GM19043 (cell line): ENCODE results near the gene AFF3.
"Not testable (repeated sequence)": the region's sequence is repeated elsewhere in the genome, so short reads cannot be mapped to it uniquely, and the experiment has no call there.

Source experiments
- ATAC-seq: cut with Tn5 transposase; IDR thresholded peaks from one replicate; pipeline ENCODE4 v1.9.1; 2021; ENCODE audit warnings: low read depth; ENCODE audit not compliant: unreplicated experiment

The AFF3 gene

DNA sequence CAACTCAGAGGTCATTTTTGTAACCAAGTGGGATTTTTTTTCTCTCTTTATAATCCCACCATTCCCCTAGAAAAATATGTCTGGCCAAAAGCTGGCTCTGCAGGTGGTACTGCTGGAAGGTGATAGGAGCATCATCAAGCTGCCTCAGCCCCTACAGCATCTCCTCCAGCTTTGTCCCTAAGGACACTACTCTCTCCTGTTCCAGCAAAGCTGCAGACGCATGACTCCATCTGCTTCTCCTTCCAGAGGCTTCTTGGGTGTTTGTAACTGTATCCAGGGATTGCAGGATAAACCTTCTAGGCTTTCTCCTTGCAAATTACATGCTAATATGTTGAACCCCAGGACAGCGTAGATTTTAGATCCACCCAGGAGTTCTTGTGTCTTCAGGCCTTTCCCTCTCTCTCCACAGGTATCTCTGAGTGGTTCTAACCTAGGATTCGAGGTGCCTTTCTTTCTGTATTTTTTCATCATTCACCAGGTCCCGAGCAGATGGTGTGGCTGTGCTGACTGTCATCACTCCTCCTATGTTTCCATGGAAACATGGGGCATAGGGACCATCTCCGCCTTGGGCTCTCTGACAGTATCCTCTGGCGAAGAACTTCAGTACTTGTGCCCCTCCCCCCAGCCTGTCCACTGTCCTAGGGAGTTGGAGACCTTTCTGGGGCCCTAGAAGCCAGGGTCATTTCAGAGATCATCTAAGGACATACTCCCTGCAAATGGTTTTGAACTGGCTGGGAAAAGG is 34.3 kb downstream of the AFF3 start:
- no peak for ATAC-seq

DNA sequence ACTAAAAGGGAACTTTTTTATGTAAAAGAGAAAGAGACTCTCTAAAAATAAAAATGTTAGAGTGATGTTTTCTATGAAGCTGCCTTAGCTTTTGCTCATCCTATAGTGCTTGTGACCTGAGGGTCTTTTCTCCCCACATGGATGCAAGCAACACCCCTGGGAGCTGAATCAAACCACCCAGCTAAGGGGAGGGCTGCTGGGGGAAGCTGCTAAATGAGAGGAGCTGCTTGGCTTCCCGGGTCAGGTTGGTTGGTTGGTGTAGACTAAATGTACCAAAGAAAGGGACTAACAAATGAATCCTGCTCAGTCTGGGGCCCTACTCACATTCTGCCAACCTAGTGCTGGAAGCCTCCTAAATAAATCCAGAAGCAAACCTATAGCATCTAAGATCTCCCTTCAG is 35.0 kb downstream of the AFF3 start:
- ATAC-seq, result no peak

DNA sequence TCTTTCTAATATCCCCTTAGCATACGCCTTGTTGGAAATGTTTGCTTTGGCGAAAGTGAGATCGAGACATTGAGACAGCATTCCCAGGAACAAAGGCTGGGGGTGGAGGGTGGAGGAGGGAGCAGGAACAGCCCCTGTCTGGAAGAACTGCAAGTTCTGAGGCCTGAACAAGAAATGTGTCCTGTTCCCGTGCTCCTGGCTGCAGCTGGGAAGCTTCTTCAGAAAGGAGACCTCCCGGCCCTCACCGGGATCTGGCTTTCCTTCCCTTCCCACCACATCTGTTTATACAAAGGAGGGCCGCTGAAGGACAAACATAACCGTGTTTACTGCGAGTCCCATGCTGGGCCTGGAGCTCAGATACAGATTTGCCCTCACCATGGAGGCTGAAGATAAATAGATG is 35.9 kb downstream of the AFF3 start:
- no peak for ATAC-seq

DNA sequence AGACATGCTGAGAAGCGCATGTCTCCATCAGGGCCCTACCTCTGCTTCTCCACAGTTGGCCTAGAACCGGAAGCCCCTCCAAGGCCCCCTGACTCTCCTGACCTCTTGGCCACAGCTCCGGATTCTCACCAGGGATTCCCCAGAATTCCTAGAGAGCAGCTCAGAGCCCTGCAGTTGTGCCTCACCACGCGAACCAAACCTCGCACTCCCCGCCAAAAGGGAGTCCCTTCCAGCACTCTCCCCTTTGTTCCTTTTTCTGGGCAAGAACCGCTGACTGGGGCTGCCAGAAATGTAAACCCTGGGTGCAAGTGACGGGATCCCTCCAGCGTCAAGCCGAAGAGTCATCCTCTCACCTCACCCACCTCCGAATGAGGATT is 36.7 kb downstream of the AFF3 start:
- no peak for ATAC-seq

DNA sequence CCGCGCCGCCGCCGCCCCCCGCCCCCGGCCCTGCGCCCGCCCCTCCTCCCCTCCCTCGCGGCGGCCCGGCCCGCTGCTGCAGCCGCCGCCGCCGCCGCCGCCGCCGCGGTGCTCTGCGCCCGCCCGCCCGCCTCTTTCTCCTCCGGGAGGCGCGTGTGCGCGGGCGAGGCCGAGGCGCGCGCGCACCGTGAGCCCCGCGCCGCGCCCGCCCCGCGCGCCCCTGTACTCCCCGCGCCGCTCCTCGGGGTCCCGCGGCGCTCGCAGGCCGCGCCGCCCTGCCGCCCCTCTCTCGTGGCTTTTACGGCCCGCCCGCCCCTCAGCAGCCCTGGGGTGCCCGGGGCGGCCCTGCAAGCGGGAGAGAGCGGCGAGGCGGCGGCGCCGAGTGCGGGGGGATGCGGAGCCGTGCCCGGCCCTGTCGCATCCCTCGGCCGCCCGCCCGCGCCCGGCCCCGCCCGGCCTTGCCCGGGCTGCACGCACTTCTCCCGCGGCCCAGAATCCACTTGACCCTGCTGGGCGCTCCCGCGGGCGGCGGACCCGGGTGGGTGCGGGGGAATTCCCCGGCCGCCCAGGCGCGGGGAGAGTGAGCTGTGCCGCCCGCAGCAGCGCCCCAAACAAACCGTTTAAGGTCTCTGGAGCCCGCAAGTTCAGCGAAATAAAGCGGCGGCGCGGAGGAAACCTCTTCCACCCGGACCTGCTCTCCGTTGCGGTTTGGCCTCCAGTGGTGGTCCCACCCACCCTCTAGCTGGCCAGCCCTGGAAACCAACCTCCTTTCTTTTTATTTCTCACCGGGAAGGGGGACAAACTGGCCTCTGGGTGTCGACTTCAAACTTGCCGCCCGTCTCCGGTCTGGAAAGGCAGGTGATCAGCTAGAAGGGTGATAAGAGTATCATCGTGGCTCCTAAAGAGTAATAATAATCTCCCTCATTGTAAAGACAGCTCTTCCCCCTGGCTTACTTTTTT is 37.4 kb downstream of the AFF3 start:
- no peak for ATAC-seq

DNA sequence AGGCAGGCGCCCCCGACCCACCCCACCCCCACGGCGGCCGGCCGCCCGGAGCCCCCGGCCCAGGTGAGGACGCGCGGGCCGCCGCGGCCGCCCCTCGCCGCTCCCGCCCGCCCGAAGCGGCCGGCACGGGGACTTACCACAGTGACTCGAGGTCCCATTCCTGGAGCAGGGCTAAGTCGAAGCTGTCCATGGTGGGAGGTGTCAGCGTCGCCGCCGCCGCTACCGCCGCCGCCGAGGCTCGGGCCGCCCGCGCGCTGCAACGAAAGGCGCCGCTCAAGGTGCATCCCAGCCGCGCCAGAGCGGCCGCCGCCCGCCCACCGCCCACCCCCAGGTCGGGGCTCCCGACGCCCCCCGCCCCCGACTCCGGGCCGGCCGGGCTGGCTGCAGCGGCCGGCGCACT is 38.1 kb downstream of the AFF3 start:
- not testable (repeated sequence) for ATAC-seq

DNA sequence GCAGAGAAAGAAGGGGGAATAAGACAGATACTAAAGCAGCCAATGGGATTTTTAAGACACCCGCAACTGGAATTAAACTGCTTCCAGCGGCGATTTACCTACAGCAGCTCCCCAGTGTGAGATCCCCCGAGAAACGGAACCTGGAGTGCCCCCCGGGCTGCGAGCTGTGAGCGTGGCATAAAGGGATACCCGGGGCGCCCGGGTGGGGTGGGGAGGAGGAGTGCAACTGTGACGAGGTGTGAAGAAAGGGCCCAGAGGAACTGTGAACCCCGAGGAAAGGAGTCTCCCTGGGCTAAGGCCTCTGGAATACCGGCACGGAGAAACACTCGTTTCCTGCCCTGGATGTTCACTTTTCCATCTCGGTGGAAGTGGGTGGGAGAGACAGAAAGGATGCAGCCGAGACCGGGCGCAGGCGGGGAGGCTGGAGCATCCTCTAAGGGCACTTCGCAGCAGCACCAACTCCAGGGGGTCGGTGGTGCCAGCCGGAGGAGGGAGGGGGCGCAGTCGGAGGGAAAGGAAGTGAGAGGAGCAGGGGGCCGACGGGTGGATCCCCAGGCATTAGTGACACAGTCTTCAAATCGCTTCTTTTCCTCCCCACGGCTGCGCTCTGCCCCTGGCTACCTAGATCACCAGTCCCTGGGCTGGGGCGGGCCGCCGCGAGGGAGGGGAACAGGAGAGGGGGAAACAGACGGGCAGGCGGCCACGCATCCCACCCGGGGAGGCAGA is 38.7 kb downstream of the AFF3 start:
- not testable (repeated sequence) for ATAC-seq

DNA sequence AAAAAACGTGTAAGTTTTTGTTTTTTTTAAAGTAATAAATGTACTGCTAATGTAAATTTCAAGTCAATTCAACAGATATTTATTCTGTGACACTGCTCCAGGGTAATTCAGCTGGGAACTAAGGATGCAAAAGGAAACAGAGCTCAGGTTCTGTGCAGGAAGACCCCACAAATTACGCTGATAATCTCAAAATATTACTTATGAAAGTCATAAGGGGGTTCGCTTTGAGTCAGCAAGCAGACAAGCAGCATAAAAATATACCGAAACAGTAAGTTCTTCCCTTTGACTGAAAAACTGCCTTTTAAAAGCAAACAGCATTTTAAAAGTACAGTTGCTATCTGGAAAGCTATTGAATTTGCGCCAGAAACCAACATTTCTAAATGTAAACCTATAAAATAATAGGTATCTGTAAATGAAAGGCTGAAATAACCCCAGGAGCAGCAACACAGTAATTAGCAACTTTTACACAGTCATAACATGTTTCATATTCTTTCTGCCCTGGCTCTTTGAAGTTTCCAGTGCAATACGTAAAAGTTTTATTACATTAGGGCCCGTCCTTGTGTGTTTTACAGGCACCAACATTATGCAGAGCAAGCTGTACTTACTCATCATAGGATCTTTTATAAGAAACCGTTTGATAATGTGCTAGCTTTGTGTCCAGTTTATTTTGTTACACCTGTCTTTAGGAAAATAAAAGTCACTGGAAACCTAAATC is 39.8 kb downstream of the AFF3 start:
- not testable (repeated sequence) for ATAC-seq

DNA sequence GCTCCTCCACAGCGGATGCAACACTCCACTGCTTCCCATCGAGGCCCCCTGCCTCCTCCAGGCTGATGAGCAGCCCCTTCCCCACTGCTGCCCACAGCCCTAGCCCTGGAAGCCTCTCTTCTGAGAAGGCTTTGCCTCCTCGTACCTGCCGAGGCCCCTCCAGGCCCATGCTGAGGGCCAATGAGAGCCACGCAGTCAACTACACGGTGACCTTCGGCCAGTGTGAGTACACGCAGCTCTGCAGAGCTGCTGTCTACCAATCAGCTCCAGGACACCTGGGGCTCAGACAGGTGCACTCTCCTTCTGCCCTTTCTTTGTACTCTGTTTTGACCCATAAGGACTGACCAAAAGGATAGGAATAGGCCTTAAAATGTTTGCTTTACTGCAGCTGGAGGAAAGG is 43.5 kb downstream of the AFF3 start:
- not testable (repeated sequence) for ATAC-seq

DNA sequence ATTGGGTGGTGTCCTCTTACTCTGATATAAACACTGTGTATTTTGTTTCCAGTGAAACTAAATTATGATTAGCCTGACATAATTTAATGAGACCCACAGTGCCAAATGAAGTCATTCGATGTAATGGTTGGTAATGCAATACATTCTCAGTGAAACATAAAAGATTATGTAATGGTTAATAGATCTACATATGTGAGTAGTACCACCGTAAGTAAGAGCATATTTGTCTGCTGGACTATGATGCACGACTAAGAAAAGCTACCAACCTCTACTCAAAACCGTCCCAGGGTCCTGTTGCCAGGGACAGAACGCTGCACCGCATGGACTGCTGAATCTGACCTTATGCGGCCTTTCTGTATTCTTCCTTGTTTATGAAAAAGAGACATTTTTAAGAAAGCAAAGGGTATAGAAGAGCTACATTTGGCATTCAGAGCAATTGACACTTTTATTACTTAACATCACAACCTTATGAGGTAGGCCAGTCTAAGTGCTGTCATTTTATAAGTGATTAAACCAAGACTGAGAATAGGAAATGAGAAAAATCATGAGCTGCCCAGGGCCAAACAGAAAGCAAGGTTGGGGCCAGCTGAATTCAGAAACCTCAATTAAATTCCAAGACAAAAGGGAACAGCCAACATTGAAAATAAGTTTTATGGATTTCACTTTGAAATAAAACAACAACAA is 44.6 kb downstream of the AFF3 start:
- not testable (repeated sequence) for ATAC-seq

DNA sequence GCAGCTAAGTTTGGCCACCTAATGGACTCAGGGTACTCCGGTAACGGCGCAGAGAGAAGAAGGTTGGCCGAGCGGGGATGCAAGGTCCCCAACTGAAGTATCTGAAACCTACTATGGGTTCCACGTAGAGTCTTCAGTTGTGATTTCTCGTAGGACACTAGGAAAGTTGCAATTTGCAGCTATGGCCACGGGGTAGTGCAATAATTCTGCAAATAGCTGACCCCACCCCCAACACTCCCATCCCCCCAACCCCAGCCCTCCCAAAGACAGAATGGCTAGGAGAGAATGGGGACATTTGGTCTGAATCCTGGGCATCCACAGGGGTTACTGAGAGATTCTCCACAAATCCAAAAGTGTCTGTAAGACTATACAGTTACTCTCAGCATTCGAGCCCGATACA is 46.5 kb downstream of the AFF3 start:
- not testable (repeated sequence) for ATAC-seq

DNA sequence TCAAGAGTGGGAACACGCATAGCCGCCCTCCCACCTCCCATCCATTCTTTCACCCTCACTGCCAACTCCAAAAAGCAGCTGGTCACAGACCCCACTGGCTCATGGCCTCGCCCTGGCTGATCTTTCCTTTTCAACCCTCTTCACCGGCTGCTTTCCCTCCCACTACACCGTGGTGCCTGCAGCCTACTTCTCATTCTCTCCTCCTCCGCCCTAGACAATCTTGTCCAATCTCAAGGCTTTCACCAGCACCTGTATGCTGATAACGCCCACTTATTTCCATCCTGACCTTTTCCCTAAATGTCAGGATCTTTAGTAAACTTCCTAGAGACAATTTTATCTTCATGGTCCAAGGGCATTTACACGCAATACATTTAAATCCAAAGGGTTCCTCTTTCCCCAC is 50.6 kb downstream of the AFF3 start:
- not testable (repeated sequence) for ATAC-seq

DNA sequence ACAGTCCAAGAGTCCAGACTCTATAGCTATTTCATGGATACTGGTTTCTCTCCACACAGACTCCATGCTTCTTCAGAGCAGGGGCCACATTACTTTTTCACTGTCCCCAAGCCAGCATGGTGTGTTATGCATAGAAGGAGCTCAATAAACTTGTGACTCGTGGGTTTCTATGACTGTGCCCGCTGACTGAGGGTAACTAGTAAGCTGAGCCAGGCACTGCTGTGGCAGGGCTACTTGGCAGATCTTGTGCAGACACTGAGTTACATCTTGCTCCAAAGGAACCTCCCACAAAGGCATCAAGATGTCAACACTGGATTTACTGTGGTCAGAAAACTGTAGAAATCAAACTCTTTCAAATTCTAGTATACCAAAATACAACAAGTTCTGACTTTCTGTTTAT is 56.6 kb downstream of the AFF3 start:
- ATAC-seq, result not testable (repeated sequence)

DNA sequence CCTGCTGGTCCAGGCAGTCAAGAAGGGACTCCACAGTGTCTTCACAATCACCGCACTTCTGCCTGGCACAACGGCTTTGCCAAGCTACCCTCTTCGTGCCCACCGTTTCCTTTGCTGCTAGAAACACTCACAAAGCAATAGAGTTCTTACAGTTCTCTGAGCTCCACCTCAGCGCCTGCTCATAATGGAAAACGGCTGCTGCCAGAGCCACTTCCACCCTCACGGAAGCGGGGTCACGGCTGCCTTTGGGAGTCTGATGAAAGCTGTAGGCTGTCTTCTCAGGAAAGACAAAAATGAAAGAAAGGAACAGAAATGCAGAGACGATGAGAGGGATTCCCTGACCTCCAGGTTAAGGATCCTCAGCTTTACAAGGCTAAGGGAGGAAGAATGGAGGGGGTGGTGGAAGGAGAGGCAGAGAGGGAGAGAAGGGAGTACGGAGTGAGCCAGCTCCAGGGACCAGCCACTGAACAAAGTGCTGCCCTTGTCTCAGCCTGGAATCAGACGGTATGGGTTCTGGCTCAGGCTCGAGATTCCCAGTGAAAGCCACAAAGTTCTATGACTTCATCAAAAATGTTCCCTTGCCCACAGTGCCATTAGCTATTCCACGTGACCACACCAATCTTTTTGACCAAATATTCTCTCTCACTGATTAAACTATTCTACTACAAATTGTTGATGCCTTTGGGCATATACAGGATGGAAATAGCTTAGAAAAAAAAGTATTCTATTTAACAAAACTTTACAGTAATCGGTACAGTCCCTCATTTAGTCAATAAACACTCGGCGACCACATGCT is 58.8 kb downstream of the AFF3 start:
- ATAC-seq, result not testable (repeated sequence)

DNA sequence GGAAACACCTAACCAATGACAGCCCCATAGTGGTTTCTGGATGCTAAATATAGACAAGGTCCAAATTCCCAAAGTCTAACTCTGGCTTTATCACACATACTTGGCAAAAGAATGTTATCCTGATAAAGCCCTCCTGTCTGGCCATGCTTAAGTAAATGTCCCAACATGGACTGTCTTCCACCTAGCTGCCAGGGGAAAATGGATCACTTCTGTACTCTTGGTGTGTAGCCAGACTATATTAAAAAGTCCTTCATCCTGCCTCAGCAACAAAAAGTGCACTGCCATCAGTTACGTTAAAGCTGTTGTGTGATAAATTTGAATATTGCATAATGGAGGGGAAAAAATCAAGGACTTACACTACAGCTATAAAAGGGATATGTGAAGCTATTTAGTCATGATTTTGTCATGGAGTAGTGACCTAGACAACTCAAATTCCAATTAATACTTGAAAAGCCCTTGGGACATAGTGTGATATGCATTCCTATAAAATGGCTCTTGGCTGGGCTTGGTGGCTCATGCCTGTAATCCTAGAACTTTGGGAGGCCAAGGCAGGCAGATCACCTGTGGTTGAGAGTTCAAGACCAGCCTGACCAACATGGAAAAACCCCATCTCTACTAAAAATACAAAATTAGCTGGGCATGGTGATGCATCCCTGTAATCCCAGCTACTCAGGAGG is 60.0 kb downstream of the AFF3 start:
- not testable (repeated sequence) for ATAC-seq

DNA sequence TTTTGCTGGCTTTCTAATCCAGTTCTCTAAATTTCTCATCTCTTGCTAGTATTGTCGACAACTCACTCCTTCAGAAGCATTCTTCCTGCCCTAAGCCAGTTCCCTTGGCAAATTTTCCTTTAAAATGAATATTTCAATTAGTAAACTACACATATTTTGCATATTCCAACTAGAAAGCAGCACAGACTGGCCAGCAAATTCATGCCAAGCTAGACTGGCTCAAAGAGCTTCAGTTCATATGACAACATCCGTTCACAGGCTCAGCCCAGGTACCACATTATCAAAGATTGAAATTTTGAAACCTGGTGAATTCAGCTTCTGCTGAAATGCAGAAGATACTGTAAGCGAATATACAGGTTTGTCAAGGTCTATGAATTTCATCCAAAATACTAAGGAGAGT is 64.5 kb downstream of the AFF3 start:
- ATAC-seq, result no peak

DNA sequence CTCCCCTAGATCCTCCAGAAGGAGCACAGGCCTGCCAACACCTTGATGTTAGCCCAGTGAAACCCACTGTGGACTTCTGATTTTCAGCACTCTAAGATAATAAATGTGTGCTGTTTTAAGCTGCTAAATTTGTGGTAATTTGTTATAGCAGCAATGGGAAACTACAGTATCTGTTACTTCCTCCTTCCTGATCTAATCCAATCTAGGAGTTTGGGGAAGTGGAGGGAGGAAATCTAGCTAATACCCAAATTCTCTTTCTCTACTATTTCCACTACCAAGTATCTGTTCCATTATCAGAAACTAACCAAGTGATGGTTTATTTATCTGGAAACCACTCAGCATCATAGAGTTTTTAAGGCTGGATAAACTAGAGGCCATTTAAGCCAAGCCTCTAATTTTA is 64.9 kb downstream of the AFF3 start:
- ATAC-seq, result no peak

DNA sequence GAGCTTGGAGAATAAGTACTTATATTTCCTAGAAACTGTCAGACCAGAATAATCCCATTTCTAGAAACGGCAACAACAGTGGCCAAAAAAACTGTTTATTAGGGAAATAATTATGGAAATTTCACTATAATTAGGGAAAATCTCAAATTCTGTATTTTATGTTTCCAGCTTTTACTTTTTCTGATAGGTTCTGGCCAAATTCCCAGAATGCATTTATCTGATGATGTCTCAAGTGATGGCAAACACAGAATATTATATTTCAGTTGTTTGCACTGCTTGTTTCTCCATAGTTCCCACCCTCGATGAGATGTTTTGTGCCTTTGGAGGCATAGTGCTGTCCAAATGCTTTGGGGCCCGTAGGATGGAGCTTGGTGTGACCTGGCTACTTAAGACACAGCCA is 66.9 kb downstream of the AFF3 start:
- no peak for ATAC-seq

DNA sequence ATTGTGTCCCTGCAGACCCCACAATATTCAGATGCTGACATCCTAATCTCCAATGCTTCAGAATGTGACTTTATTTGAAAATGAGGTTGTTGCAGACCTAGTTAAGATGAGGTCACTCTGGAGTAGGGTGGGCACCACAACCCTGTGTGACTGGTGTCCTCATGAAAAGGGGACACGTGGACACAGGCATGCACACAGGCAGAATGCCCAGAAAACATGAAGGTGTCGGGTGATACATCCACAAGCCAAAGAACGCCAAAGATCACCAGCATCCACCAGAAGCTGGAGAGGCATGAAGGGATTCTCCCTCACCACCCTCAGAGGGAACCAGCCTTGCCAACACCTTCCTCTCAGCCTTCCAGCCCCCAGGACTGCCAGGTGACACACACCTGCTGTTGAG is 69.3 kb downstream of the AFF3 start:
- no peak for ATAC-seq
